Esophagus muscularis mucosa (tissue), 4 donors: ENCODE results near the gene TIMM22.

Experiments
- EP300 ChIP-seq: sonication (generic); formaldehyde crosslinking; IDR thresholded peaks from one replicate; pipeline ENCODE4 v1.6.1; 2017; ENCODE audit warnings: antibody characterized with exemption
- POLR2A ChIP-seq: fragments of 450-650 bp; IDR thresholded peaks from one replicate; pipeline ENCODE4 v1.6.1; 2017; ENCODE audit warnings: antibody characterized with exemption, moderate library complexity, mild to moderate bottlenecking, low read depth
- POLR2AphosphoS5 ChIP-seq, 2 donors: sonication (generic); formaldehyde crosslinking; IDR thresholded peaks; one replicate each; pipeline ENCODE4 v1.6.1; 2017; ENCODE audit warnings: antibody characterized with exemption in 2 of 2
- TF ChIP-seq, protein P1 (sequence below), 3 experiments: fragments of 200-600 bp in 2 of 3; fragments of 450-650 bp in 1 of 3; sonication (generic) in 2 of 3; IDR thresholded peaks; one replicate each; pipeline ENCODE4 v1.5.1; 2017 to 2019; ENCODE audit warnings: antibody characterized with exemption in 3 of 3, mild to moderate bottlenecking in 2 of 3, moderate library complexity in 1 of 3

DNA sequence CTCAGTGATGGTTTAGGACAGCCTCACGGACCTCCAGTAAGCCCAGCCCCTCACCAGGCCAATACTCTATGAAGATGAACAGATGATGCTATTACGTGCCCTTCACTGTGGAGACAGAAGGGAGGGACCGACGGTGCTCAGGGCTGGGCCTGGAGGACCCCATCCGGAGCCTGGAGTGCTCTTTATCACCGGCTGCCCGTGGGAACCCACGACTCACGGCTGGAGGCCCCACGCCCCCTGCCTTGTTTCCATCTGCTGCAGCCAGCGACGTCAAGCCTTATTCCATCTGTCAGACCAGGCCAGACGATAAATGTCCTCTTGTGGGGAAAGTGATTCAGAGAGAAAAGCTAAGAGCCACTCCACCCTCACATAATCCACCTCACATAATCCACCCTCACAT, 4.0 kb upstream of the TIMM22 start:
- no peak for TF ChIP-seq POLR2A
- no peak for TF ChIP-seq EP300
- no peak for TF ChIP-seq POLR2AphosphoS5 (IDR thresholded peaks at IDR 0.05)
- TF ChIP-seq, protein P1, sequence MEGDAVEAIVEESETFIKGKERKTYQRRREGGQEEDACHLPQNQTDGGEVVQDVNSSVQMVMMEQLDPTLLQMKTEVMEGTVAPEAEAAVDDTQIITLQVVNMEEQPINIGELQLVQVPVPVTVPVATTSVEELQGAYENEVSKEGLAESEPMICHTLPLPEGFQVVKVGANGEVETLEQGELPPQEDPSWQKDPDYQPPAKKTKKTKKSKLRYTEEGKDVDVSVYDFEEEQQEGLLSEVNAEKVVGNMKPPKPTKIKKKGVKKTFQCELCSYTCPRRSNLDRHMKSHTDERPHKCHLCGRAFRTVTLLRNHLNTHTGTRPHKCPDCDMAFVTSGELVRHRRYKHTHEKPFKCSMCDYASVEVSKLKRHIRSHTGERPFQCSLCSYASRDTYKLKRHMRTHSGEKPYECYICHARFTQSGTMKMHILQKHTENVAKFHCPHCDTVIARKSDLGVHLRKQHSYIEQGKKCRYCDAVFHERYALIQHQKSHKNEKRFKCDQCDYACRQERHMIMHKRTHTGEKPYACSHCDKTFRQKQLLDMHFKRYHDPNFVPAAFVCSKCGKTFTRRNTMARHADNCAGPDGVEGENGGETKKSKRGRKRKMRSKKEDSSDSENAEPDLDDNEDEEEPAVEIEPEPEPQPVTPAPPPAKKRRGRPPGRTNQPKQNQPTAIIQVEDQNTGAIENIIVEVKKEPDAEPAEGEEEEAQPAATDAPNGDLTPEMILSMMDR (IDR thresholded peaks at IDR 0.05): no peak
